HCT116 (cell line): Measurements from ENCODE around the gene CHMP2A. TPM values are rescaled to one million over a fixed set of nuclear protein-coding genes. Genes with fewer than 3 reads are reported as not detected.

Experiments used
- ATAC-seq: fragments of 200-7000 bp; cut with Tn5 transposase; 2 replicates; pipeline ENCODE4 v1.9.1; 2020; ENCODE audit warnings: mild to moderate bottlenecking, moderate library complexity
- BruUV-seq: library from RNA; stranded (reverse); fragments of 400-500 nt; replicated peaks from 2 replicates; lab custom pipeline; 2021; lab: Mats Ljungman, UMichigan
- CTCF ChIA-PET: fragments of 300-600 bp; sonication (Branson Sonifier 250); formaldehyde crosslinking; loops from one replicate; lab custom pipeline; 2021; ENCODE audit warnings: antibody characterized with exemption; lab: Charles Lee
- POLR2A ChIA-PET: fragments of 300-600, 350-600 bp; sonication (Branson Sonifier 250); formaldehyde crosslinking; loops from one replicate; lab custom pipeline; 2021; ENCODE audit warnings: antibody characterized with exemption; lab: Charles Lee
- RAD21 ChIA-PET, 2 experiments: fragments of 300-600 bp; sonication (Branson Sonifier 250); formaldehyde crosslinking; loops; one replicate each; lab custom pipeline; 2023; ENCODE audit warnings: low total read pairs in 2 of 2; ENCODE audit not compliant: uncharacterized antibody in 2 of 2, unreplicated experiment in 2 of 2, low non-redundant PET in 1 of 2; lab: Charles Lee
- DNase-seq: peaks from one replicate; pipeline ENCODE4 v3.0.0-alpha.2; 2010; ENCODE audit warnings: low read depth, low spot score
- H2AFZ ChIP-seq: fragments of 200-600 bp; shearing (Covaris generic), sonication (generic); 2 replicates; pipeline ENCODE4 v1.6.1; 2017; ENCODE audit warnings: low read depth, mixed run types, mixed read lengths, antibody characterized with exemption, low read length; ENCODE audit not compliant: poor library complexity, severe bottlenecking
- H3K27ac ChIP-seq: 2 replicates; pipeline ENCODE4 v1.5.1; 2012; ENCODE audit warnings: low read depth, low read length
- H3K27me3 ChIP-seq: fragments of 200-600 bp; sonication (generic); 2 replicates; pipeline ENCODE4 v1.6.1; 2016; ENCODE audit warnings: mixed run types, low read length, mixed read lengths; ENCODE audit not compliant: insufficient read depth
- H3K36me3 ChIP-seq, 2 experiments: fragments of 200-500 bp in 1 of 2; fragments of 200-600 bp in 1 of 2; sonication (Bioruptor generic) in 1 of 2; sonication (generic) in 1 of 2; 2 replicates each; pipeline versions ENCODE4 v1.5.1 to v1.6.1; 2014 to 2016; ENCODE audit warnings: low read length in 2 of 2, inconsistent platforms in 1 of 2, mixed read lengths in 1 of 2, mixed run types in 1 of 2; ENCODE audit not compliant: insufficient read depth in 2 of 2, control insufficient read depth in 1 of 2
- H3K4me1 ChIP-seq, 2 experiments: fragments of 200-600 bp in 1 of 2; sonication (generic) in 1 of 2; 2 replicates each; pipeline versions ENCODE4 v1.5.1 to v1.6.1; 2012 to 2017; ENCODE audit warnings: low read length in 2 of 2, inconsistent platforms in 1 of 2, mild to moderate bottlenecking in 1 of 2, mixed read lengths in 1 of 2, mixed run types in 1 of 2, moderate library complexity in 1 of 2; ENCODE audit not compliant: insufficient read depth in 2 of 2, control insufficient read depth in 1 of 2
- H3K4me2 ChIP-seq: fragments of 200-600 bp; sonication (generic); 2 replicates; pipeline ENCODE4 v1.6.1; 2017; ENCODE audit warnings: mixed run types, low read length, mixed read lengths
- H3K4me3 ChIP-seq, 2 experiments: fragments of 200-600 bp in 1 of 2; sonication (generic) in 1 of 2; replicated peaks in 1 of 2; 2 replicates each; pipeline ENCODE4 v1.5.1; 2011 to 2016; ENCODE audit warnings: low read length in 2 of 2, control low read depth in 1 of 2, low read depth in 1 of 2, mild to moderate bottlenecking in 1 of 2, mixed read lengths in 1 of 2, mixed run types in 1 of 2
- H3K79me2 ChIP-seq: fragments of 200-600 bp; sonication (generic); 2 replicates; pipeline ENCODE4 v1.6.1; 2017; ENCODE audit warnings: mild to moderate bottlenecking, mixed run types, low read length, moderate library complexity, mixed read lengths; ENCODE audit not compliant: insufficient read depth
- H3K9ac ChIP-seq: fragments of 200-600 bp; sonication (generic); 2 replicates; pipeline ENCODE4 v1.6.1; 2016; ENCODE audit warnings: low read length, mixed read lengths
- H3K9me2 ChIP-seq: fragments of 200-600 bp; sonication (generic), shearing (Covaris generic); 2 replicates; pipeline ENCODE4 v1.6.1; 2017; ENCODE audit warnings: mixed run types, mild to moderate bottlenecking, moderate library complexity; ENCODE audit not compliant: insufficient read depth
- H3K9me3 ChIP-seq, 2 experiments: fragments of 200-500 bp in 1 of 2; fragments of 200-600 bp in 1 of 2; sonication (Bioruptor generic) in 1 of 2; sonication (generic) in 1 of 2; 2 replicates each; pipeline ENCODE4 v1.6.1; 2014 to 2017; ENCODE audit warnings: low read length in 2 of 2, mixed read lengths in 2 of 2, inconsistent platforms in 1 of 2, low read depth in 1 of 2, mild to moderate bottlenecking in 1 of 2, mixed run types in 1 of 2, moderate library complexity in 1 of 2; ENCODE audit not compliant: control insufficient read depth in 1 of 2, insufficient read depth in 1 of 2
- H4K20me1 ChIP-seq: fragments of 200-600 bp; sonication (generic), shearing (Covaris generic); 2 replicates; pipeline ENCODE4 v1.6.1; 2017; ENCODE audit warnings: mixed run types, mild to moderate bottlenecking, moderate library complexity; ENCODE audit not compliant: insufficient read depth
- CBX3 ChIP-seq: IDR thresholded peaks from 2 replicates; pipeline ENCODE4 v1.6.1; 2012; ENCODE audit warnings: low read depth
- ELF1 ChIP-seq: IDR thresholded peaks from 2 replicates; pipeline ENCODE4 v1.6.1; 2012; ENCODE audit warnings: low read depth, borderline replicate concordance
- EZH2 ChIP-seq: fragments of 200-600 bp; sonication (generic); IDR thresholded peaks from 2 replicates; pipeline ENCODE4 v1.6.1; 2017; ENCODE audit warnings: antibody characterized with exemption, mixed run types
- EZH2phosphoT487 ChIP-seq: fragments of 200-600 bp; IDR thresholded peaks from 2 replicates; pipeline ENCODE4 v1.6.1; 2018; ENCODE audit warnings: antibody characterized with exemption, borderline replicate concordance
- FOSL1 ChIP-seq: IDR thresholded peaks from 2 replicates; pipeline ENCODE4 v1.6.1; 2012; ENCODE audit warnings: low read depth
- POLR2A ChIP-seq: IDR thresholded peaks from 2 replicates; pipeline ENCODE4 v1.7.0; 2011; ENCODE audit warnings: borderline replicate concordance; ENCODE audit not compliant: insufficient read depth, insufficient read length; ENCODE audit errors: extremely low read depth
- SRF ChIP-seq: IDR thresholded peaks from 2 replicates; pipeline ENCODE4 v1.6.1; 2012; ENCODE audit warnings: low read depth
- YY1 ChIP-seq: IDR thresholded peaks from 2 replicates; pipeline ENCODE4 v1.6.1; 2011; ENCODE audit warnings: low read length, low read depth, moderate library complexity, mild to moderate bottlenecking; ENCODE audit not compliant: insufficient replicate concordance; ENCODE audit errors: extremely low read depth
- ZNF274 ChIP-seq: fragments of 200-500 bp; sonication (Bioruptor generic); IDR thresholded peaks from 2 replicates; pipeline ENCODE4 v1.6.1; 2014; ENCODE audit warnings: mild to moderate bottlenecking, low read depth, low read length, inconsistent platforms
- intact Hi-C: fragments of 100-400 bp; cut with micrococcal nuclease; formaldehyde crosslinking; loops from 2 replicates; pipeline ENCODE4 v1.10.0; 2022
- total RNA-seq: library from RNA; stranded (reverse); gene quantifications from one replicate; pipeline ENCODE4 v1.2.1, GENCODE V29; 2021; ENCODE audit not compliant: unreplicated experiment
- TF ChIP-seq, protein P1 (sequence below): IDR thresholded peaks from 2 replicates; pipeline ENCODE4 v1.6.1; 2012
- TF ChIP-seq, protein P2 (sequence below): IDR thresholded peaks from 2 replicates; pipeline ENCODE4 v1.6.1; 2012; ENCODE audit warnings: low read depth

Gene CHMP2A
- total RNA-seq, 1 experiment from 2014 or later: 125 TPM

DNA sequence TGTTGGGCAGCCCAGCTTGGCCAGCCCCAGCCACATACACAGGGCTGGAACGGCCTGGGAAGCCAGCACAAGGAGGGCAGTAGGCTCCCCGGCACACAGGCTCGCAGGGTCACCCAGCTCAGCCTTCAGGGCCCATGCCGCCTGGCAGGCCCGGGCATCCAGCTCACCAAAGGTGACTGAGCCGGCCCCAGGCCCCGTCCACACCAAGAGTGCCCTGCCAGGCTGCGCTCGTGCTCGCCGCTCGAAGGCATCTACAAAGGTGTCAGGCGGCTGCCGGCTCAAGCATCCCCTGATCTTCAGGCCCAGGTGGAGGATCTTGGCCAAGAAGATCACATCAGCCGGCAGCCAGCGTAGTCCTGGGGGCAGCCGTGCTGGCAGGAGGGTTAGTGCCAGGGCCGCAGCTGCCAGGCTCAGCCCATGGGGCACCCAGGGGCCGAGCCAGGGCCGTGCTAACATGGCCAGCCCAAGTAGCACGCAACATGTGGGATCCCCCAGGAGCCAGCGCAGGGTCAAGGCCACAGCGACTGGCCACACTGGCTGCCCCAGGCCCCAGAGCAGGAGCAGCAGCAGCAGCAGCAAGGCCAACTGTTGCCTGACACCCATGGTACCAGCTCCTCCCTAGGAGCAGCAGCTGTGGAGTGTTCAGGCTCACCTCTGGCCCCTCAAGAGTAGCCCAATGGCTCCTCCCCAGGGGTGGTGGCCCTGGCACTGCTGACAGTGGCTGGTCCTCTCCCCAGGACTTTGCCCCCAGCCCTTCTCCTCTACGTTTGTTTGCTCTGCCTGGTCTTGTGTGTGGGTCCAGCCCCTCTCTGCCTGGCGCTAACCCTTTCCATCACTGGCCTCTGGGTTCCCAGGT lies 43.3 kb downstream of the CHMP2A start, which contains the start of gene SLC27A5:
TSS of gene SLC27A5 (minus strand) at position 640 of the 856 bp plus-strand sequence. CDS start at position 603, 37 bp downstream.
- no TSS peak for BruUV-seq
- no peaks in the 10 kb centered on the region for H3K9me2 ChIP-seq

DNA sequence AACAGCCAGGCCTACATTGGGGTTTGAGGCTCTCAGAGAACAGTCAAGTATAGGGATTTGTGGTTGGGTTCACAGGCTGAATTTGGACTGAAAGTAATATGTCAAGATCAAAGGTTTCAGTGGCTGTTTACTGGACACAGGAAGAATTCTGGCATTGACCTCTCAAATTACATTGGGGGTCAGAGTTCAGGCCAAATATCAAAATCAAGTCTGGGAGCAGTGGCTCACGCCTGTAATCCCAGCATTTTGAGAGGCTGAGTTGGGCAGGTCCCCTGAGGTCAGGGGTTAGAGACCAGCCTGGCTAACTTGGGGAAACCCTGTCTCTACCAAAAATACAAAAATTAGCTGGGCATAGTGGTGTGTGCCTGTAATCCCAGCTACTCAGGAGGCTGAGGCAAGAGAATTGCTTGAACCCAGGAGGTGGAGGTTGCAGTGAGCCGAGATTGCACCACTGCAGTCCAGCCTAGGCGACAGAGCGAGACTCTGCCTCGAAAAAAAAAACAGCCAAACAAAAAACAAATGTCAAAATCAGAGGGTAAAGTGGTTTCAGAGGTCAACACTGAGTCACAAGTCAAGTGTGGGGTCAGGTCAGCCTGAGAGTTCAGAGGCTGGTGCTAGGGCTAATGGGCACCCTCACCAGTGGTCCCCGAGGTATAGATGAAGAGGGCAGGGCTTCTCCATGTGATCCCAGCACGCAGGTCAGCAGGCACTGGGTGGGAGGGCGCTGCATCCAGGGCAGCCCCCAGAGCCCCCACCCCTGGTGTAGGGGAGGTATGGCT lies 44.6 kb downstream of the CHMP2A start:
- ATAC-seq: no peak
- H3K36me3 ChIP-seq: no peaks in the 10 kb centered on the region
- no peaks in the 10 kb centered on the region for H4K20me1 ChIP-seq
- H3K4me2 ChIP-seq: no peak overlapping the region
- intact Hi-C loops: no loop called here
- no peak overlapping the region for H3K27ac ChIP-seq
- H3K4me1 ChIP-seq: peaks cover 6 to 15% of the 10 kb centered on the region in 2 experiments; a peak in 3 of 4 replicates
- ChIA-PET POLR2A (no interaction called here), CTCF (no interaction called here), RAD21 (no interaction called here)
- no peak overlapping the region for H3K9ac ChIP-seq
- H3K4me3 ChIP-seq: no peak overlapping the region
- H3K9me2 ChIP-seq: no peaks in the 10 kb centered on the region
- peaks cover 15% of the 10 kb centered on the region for H3K79me2 ChIP-seq
- no peak for DNase-seq
- no peaks in the 10 kb centered on the region for H3K9me3 ChIP-seq
- BruUV-seq: no TSS peak
- TF ChIP-seq, protein P1, sequence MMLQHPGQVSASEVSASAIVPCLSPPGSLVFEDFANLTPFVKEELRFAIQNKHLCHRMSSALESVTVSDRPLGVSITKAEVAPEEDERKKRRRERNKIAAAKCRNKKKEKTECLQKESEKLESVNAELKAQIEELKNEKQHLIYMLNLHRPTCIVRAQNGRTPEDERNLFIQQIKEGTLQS: no peak
- TF ChIP-seq EZH2: no peak
- TF ChIP-seq CBX3: no peak
- no peak for TF ChIP-seq SRF
- TF ChIP-seq, protein P2, sequence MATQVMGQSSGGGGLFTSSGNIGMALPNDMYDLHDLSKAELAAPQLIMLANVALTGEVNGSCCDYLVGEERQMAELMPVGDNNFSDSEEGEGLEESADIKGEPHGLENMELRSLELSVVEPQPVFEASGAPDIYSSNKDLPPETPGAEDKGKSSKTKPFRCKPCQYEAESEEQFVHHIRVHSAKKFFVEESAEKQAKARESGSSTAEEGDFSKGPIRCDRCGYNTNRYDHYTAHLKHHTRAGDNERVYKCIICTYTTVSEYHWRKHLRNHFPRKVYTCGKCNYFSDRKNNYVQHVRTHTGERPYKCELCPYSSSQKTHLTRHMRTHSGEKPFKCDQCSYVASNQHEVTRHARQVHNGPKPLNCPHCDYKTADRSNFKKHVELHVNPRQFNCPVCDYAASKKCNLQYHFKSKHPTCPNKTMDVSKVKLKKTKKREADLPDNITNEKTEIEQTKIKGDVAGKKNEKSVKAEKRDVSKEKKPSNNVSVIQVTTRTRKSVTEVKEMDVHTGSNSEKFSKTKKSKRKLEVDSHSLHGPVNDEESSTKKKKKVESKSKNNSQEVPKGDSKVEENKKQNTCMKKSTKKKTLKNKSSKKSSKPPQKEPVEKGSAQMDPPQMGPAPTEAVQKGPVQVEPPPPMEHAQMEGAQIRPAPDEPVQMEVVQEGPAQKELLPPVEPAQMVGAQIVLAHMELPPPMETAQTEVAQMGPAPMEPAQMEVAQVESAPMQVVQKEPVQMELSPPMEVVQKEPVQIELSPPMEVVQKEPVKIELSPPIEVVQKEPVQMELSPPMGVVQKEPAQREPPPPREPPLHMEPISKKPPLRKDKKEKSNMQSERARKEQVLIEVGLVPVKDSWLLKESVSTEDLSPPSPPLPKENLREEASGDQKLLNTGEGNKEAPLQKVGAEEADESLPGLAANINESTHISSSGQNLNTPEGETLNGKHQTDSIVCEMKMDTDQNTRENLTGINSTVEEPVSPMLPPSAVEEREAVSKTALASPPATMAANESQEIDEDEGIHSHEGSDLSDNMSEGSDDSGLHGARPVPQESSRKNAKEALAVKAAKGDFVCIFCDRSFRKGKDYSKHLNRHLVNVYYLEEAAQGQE: no peak
- TF ChIP-seq EZH2phosphoT487: no peak
- no peak for TF ChIP-seq FOSL1
- no peak for TF ChIP-seq POLR2A
- no peak for TF ChIP-seq ELF1
- TF ChIP-seq ZNF274: no peak
- H2AFZ ChIP-seq: no peak overlapping the region
- H3K27me3 ChIP-seq: no peaks in the 10 kb centered on the region

More for the DNA sequence above, 43.3 kb downstream of the CHMP2A start, which contains the start of gene SLC27A5:
- Histone ChIP-seq H3K27me3 (no peaks in the 10 kb centered on the region), H3K79me2 (peaks cover 28% of the 10 kb centered on the region), H3K4me2 (no peak within 1 kb of the TSS), H3K36me3 (peaks cover 2 to 11% of the 10 kb centered on the region in 2 experiments; a peak in 2 of 4 replicates), H4K20me1 (no peaks in the 10 kb centered on the region), H3K4me1 (peaks cover 6 to 15% of the 10 kb centered on the region in 2 experiments; a peak in 3 of 4 replicates), H3K9me3 (no peaks in the 10 kb centered on the region), H3K27ac (no peak within 1 kb of the TSS), H2AFZ (no peak within 1 kb of the TSS), H3K4me3 (no peak within 1 kb of the TSS), H3K9ac (no peak within 1 kb of the TSS)
- ChIA-PET POLR2A (no interaction called here), RAD21 (no interaction called here), CTCF (no interaction called here)
- intact Hi-C loops: no loop called here
- DNase-seq (no peak), ATAC-seq (no peak)
- no peak for TF ChIP-seq YY1
